SK-N-SH (cell line): ENCODE measurements around the gene GPD2. TPM values are rescaled to one million over a fixed set of nuclear protein-coding genes. Genes with fewer than 3 reads are reported as not detected.
A peak's percentile ranks its signal among the peaks of the same experiment; 100 is the strongest.

Experiments
- CTCF ChIA-PET: fragments of 300-600, 350-600 bp; formaldehyde crosslinking; extraction: SDS; loops from one replicate; lab custom pipeline; 2021; lab: Yijun Ruan, JAX
- POLR2A ChIA-PET: fragments of 350-600 bp; sonication (Branson Sonifier 250); formaldehyde crosslinking; extraction: SDS; loops from one replicate; lab custom pipeline; 2020; ENCODE audit warnings: antibody characterized with exemption, inconsistent platforms; lab: Yijun Ruan, JAX
- DNase-seq: peaks from one replicate; pipeline ENCODE4 v3.0.0; 2012
- H2AFZ ChIP-seq: fragments of 200-600 bp; sonication (generic); 2 replicates; pipeline ENCODE4 v1.8.1; 2016; ENCODE audit warnings: antibody characterized with exemption, mild to moderate bottlenecking, low read depth
- H3F3A ChIP-seq: fragments of 200-600 bp; sonication (generic); replicated peaks from 2 replicates; pipeline ENCODE3; 2016; ENCODE audit warnings: antibody characterized with exemption, mild to moderate bottlenecking; ENCODE audit not compliant: insufficient read depth
- H3K27ac ChIP-seq, 2 experiments: fragments of 200-500 bp in 1 of 2; fragments of 200-600 bp in 1 of 2; sonication (Bioruptor generic) in 1 of 2; sonication (generic), shearing (Covaris generic) in 1 of 2; 2 replicates each; pipeline versions ENCODE4 v1.5.1 to v1.6.1; 2014 to 2016; ENCODE audit warnings: low read depth in 2 of 2, inconsistent platforms in 1 of 2, low read length in 1 of 2, mild to moderate bottlenecking in 1 of 2, mixed read lengths in 1 of 2
- H3K27me3 ChIP-seq: fragments of 200-600 bp; sonication (generic), shearing (Covaris generic); 2 replicates; pipeline ENCODE4 v1.6.1; 2016; ENCODE audit warnings: mixed run types; ENCODE audit not compliant: insufficient read depth
- H3K36me3 ChIP-seq, 2 experiments: fragments of 200-500 bp in 1 of 2; fragments of 200-600 bp in 1 of 2; sonication (Bioruptor generic) in 1 of 2; sonication (generic) in 1 of 2; replicated peaks in 1 of 2; 2 replicates each; pipeline versions ENCODE3 to v1.5.1; 2014 to 2016; ENCODE audit warnings: low read length in 1 of 2, mild to moderate bottlenecking in 1 of 2; ENCODE audit not compliant: insufficient read depth in 2 of 2, control insufficient read depth in 1 of 2
- H3K4me1 ChIP-seq, 2 experiments: fragments of 200-500 bp in 1 of 2; fragments of 200-600 bp in 1 of 2; sonication (Bioruptor generic) in 1 of 2; sonication (generic), shearing (Covaris generic) in 1 of 2; 2 replicates each; pipeline versions ENCODE4 v1.5.1 to v1.6.1; 2014 to 2016; ENCODE audit warnings: low read depth in 1 of 2, low read length in 1 of 2, mixed run types in 1 of 2; ENCODE audit not compliant: insufficient read depth in 2 of 2, control insufficient read depth in 1 of 2
- H3K4me2 ChIP-seq: fragments of 200-600 bp; sonication (generic), shearing (Covaris generic); 2 replicates; pipeline ENCODE4 v1.6.1; 2017; ENCODE audit warnings: mixed run types
- H3K4me3 ChIP-seq, 2 experiments: fragments of 200-500 bp in 1 of 2; fragments of 200-600 bp in 1 of 2; sonication (Bioruptor generic) in 1 of 2; sonication (generic), shearing (Covaris generic) in 1 of 2; 2 replicates each; pipeline versions ENCODE4 v1.5.1 to v1.8.1; 2014 to 2016; ENCODE audit warnings: low read depth in 2 of 2, inconsistent platforms in 1 of 2, low read length in 1 of 2, mild to moderate bottlenecking in 1 of 2, mixed read lengths in 1 of 2, moderate library complexity in 1 of 2
- H3K79me2 ChIP-seq: fragments of 200-600 bp; sonication (generic); 2 replicates; pipeline ENCODE4 v1.8.1; 2017; ENCODE audit warnings: mild to moderate bottlenecking; ENCODE audit not compliant: insufficient read depth
- H3K9ac ChIP-seq: fragments of 200-600 bp; sonication (generic); 2 replicates; pipeline ENCODE4 v1.6.1; 2017; ENCODE audit warnings: mixed run types
- H3K9me2 ChIP-seq: fragments of 200-600 bp; sonication (generic); 2 replicates; pipeline ENCODE4 v1.6.1; 2017; ENCODE audit warnings: mixed run types
- H3K9me3 ChIP-seq: fragments of 200-600 bp; sonication (generic); 2 replicates; pipeline ENCODE4 v1.6.1; 2017; ENCODE audit warnings: mixed run types, mild to moderate bottlenecking, moderate library complexity
- H4K20me1 ChIP-seq: fragments of 200-600 bp; sonication (generic); 2 replicates; pipeline ENCODE4 v1.6.1; 2017; ENCODE audit warnings: mild to moderate bottlenecking, mixed run types; ENCODE audit not compliant: insufficient read depth
- CHD2 ChIP-seq: fragments of 150-350 bp; IDR thresholded peaks from 2 replicates; pipeline ENCODE4 v1.6.1; 2018; ENCODE audit warnings: low read length; ENCODE audit not compliant: partially characterized antibody
- ELF1 ChIP-seq: IDR thresholded peaks from 2 replicates; pipeline ENCODE4 v1.4.0; 2012
- EP300 ChIP-seq, 2 experiments: IDR thresholded peaks; 2 replicates each; pipeline versions ENCODE4 v1.4.0 to v1.6.1; 2012; ENCODE audit warnings: borderline replicate concordance in 1 of 2, low read depth in 1 of 2, low read length in 1 of 2
- EZH2phosphoT487 ChIP-seq: fragments of 200-600 bp; sonication (generic); IDR thresholded peaks from 2 replicates; pipeline ENCODE4 v1.6.1; 2017; ENCODE audit warnings: low read depth, mixed run types, mild to moderate bottlenecking, antibody characterized with exemption, moderate library complexity, borderline replicate concordance
- FOSL2 ChIP-seq: IDR thresholded peaks from 2 replicates; pipeline ENCODE4 v1.4.0; 2012; ENCODE audit warnings: low read depth, mild to moderate bottlenecking, moderate library complexity, borderline replicate concordance
- FOXJ3 ChIP-seq: sonication (generic); formaldehyde crosslinking; IDR thresholded peaks from 2 replicates; pipeline ENCODE4 v1.5.1; 2020; ENCODE audit warnings: mild to moderate bottlenecking, missing genetic modification reagents
- GABPA ChIP-seq: IDR thresholded peaks from 2 replicates; pipeline ENCODE4 v1.4.0; 2012; ENCODE audit warnings: low read depth, mild to moderate bottlenecking
- GATA2 ChIP-seq: sonication (generic); formaldehyde crosslinking; IDR thresholded peaks from 2 replicates; pipeline ENCODE4 v1.5.0; 2020; ENCODE audit warnings: mild to moderate bottlenecking, missing genetic modification reagents
- MXI1 ChIP-seq: IDR thresholded peaks from 2 replicates; pipeline ENCODE4 v1.6.1; 2012; ENCODE audit warnings: mild to moderate bottlenecking, low read depth, low read length, improper control_type of control experiment
- NFIC ChIP-seq: IDR thresholded peaks from 2 replicates; pipeline ENCODE4 v1.4.0; 2012; ENCODE audit warnings: borderline replicate concordance
- RCOR1 ChIP-seq: fragments of 150-350 bp; IDR thresholded peaks from 2 replicates; pipeline ENCODE4 v1.6.1; 2017; ENCODE audit warnings: antibody characterized with exemption, low read length
- RFX5 ChIP-seq: IDR thresholded peaks from 2 replicates; pipeline ENCODE4 v1.6.1; 2012; ENCODE audit warnings: mild to moderate bottlenecking, improper control_type of control experiment, low read length
- RXRA ChIP-seq: IDR thresholded peaks from 2 replicates; pipeline ENCODE4 v1.4.0; 2012; ENCODE audit warnings: low read depth, mild to moderate bottlenecking, borderline replicate concordance
- SMC3 ChIP-seq: IDR thresholded peaks from 2 replicates; pipeline ENCODE4 v1.6.1; 2012; ENCODE audit warnings: low read depth, low read length, improper control_type of control experiment
- TAF1 ChIP-seq: IDR thresholded peaks from 2 replicates; pipeline ENCODE4 v1.6.1; 2012; ENCODE audit warnings: low read depth, mild to moderate bottlenecking, low read length, moderate library complexity, borderline replicate concordance
- TCF12 ChIP-seq: IDR thresholded peaks from 2 replicates; pipeline ENCODE4 v1.4.0; 2012
- YY1 ChIP-seq: IDR thresholded peaks from 2 replicates; pipeline ENCODE4 v1.4.0; 2012; ENCODE audit warnings: low read depth, mild to moderate bottlenecking
- WGBS: methylation state at CpG from one replicate; pipeline ENCODE4 v1.1.6; 2017; ENCODE audit warnings: low lambda C conversion rate; 5-methylcytosine and 5-hydroxymethylcytosine counted together
- polyA plus RNA-seq, 3 experiments: library from polyadenylated mRNA; depleted of rRNA; stranded (reverse); fragments of >200 nt; gene quantifications; 2 replicates each; pipeline ENCODE4 v1.2.3, GENCODE V29; 2012
- TF ChIP-seq, protein P1 (sequence below): IDR thresholded peaks from 2 replicates; pipeline ENCODE4 v1.4.0; 2012; ENCODE audit warnings: low read depth, borderline replicate concordance
- TF ChIP-seq, protein P2 (sequence below): IDR thresholded peaks from 2 replicates; pipeline ENCODE4 v1.4.0; 2012; ENCODE audit warnings: low read depth
- TF ChIP-seq, protein P3 (sequence below): fragments of 200-600 bp; sonication (generic); IDR thresholded peaks from 2 replicates; pipeline ENCODE4 v1.6.1; 2017; ENCODE audit warnings: antibody characterized with exemption, mild to moderate bottlenecking, moderate library complexity
- TF ChIP-seq, protein P4 (sequence below): fragments of 150-350 bp; IDR thresholded peaks from 2 replicates; pipeline ENCODE4 v1.6.1; 2017; ENCODE audit warnings: antibody characterized with exemption, low read length, low read depth, borderline replicate concordance
- TF ChIP-seq, protein P5 (sequence below): fragments of 150-350 bp; IDR thresholded peaks from 2 replicates; pipeline ENCODE4 v1.6.1; 2016; ENCODE audit warnings: mild to moderate bottlenecking, low read depth, low read length
- TF ChIP-seq, protein P6 (sequence below): IDR thresholded peaks from 2 replicates; pipeline ENCODE4 v1.4.0; 2012; ENCODE audit warnings: low read depth, borderline replicate concordance

The GPD2 gene
- polyA plus RNA-seq, 1 of the 3 experiments (the other 2 are of a cell fraction), result 4.8 TPM

DNA sequence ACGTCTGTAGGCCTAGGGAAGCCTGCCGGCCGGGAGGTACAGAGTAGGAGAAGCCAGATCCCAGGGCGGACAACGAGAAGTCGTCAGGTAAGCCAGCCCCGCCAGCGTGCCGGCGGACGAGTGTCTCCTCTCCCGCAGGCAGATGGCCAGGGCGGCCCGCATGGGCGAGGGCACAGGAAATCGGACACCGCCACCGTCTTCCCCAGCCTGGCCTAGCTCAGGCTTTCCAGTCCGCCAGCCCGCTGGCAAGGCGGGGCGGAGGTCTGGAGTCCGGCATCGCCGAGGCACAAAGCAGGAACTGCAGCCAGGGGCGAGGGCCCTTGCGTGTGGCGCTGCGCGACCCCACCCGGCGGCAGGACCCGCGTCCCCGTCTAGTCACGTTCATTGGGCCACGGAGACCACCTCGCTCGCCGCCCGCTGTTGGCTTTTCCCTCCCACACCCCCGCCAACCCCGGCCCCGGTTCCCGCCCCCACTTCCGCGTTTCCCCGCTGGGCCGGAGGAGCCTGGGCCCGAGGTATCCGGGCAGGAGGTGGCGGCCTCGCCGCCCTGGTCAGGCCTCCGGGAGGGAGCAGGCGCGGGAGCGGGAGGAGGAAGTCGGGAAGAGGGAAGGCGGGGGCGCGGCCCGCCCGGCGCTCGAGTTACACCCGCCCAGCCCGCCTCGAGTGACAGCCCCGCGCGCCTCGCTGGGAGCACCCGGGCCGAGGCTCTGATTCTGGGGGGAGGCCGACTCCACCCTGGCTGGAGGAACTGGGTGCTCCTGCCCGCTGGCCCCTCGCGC lies at the start of gene GPD2 (continued):
- no peak for TF ChIP-seq FOSL2
- TF ChIP-seq RXRA, result no peak
- TF ChIP-seq EZH2phosphoT487, result no peak
- TF ChIP-seq, protein P1, sequence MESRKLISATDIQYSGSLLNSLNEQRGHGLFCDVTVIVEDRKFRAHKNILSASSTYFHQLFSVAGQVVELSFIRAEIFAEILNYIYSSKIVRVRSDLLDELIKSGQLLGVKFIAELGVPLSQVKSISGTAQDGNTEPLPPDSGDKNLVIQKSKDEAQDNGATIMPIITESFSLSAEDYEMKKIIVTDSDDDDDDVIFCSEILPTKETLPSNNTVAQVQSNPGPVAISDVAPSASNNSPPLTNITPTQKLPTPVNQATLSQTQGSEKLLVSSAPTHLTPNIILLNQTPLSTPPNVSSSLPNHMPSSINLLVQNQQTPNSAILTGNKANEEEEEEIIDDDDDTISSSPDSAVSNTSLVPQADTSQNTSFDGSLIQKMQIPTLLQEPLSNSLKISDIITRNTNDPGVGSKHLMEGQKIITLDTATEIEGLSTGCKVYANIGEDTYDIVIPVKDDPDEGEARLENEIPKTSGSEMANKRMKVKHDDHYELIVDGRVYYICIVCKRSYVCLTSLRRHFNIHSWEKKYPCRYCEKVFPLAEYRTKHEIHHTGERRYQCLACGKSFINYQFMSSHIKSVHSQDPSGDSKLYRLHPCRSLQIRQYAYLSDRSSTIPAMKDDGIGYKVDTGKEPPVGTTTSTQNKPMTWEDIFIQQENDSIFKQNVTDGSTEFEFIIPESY, result no peak
- TF ChIP-seq EP300 (IDR thresholded peaks at IDR 0.05; ENCODE audit: borderline replicate concordance in 1 of 2, low read depth in 1 of 2, low read length in 1 of 2), result peak in 1 of 2 experiments; percentile 33; a peak in 1 of 4 replicates
- peak; percentile 38 for TF ChIP-seq GABPA
- TF ChIP-seq FOXJ3 (CRISPR knock-in tag), result no peak
- peak; percentile 81 for TF ChIP-seq ELF1
- TF ChIP-seq CHD2, result no peak
- TF ChIP-seq, protein P2, sequence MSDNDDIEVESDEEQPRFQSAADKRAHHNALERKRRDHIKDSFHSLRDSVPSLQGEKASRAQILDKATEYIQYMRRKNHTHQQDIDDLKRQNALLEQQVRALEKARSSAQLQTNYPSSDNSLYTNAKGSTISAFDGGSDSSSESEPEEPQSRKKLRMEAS, result peak; percentile 73

DNA sequence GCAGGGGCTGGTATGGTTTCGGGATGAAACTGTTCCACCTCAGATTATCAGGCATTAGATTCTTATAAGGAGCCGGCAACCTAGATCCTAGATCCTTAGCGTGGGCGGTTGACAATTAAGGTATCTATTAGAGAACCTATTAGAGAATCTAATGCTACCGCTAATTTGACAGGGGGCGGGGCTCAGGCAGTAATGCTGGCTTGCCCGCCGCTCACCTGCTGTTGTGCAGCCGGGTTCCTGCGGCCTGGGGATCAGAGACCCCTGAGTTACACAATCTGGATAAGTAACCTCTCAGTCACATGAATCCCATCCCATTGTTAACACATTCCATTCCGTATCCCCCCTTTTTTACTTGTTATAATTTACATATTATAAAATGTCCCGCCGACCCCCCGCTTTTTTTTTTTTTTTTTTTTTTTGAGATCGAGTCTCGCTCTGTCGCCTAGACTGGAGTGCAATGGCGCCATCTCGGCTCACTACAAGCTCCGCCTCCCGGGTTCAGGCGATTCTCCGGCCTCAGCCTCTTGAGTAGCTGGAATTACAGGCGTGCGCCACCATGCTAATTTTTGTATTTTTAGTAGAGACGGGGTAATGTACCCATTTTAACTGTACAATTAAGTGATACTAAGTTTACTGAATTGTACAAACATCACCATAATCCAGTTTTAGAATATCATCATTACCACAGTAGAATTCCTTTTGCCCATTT lies 42.0 kb upstream of the GPD2 start:
- peak overlapping the region in 1 of 2 experiments; percentile 43; a peak in 2 of 4 replicates for H3K4me3 ChIP-seq
- no peaks in the 10 kb centered on the region for H3F3A ChIP-seq
- POLR2A ChIA-PET, result no interaction called here
- no peak overlapping the region for H2AFZ ChIP-seq
- no peaks in the 10 kb centered on the region for H3K9me3 ChIP-seq
- TF ChIP-seq RFX5 (no peak), GATA2 (CRISPR knock-in tag) (no peak), CHD2 (no peak), SMC3 (no peak), EZH2phosphoT487 (no peak), TAF1 (no peak), YY1 (no peak), MXI1 (no peak), RCOR1 (no peak), NFIC (no peak), EP300 (IDR thresholded peaks at IDR 0.05; ENCODE audit: borderline replicate concordance in 1 of 2, low read depth in 1 of 2, low read length in 1 of 2) (no peak), TCF12 (no peak)
- TF ChIP-seq, protein P3, sequence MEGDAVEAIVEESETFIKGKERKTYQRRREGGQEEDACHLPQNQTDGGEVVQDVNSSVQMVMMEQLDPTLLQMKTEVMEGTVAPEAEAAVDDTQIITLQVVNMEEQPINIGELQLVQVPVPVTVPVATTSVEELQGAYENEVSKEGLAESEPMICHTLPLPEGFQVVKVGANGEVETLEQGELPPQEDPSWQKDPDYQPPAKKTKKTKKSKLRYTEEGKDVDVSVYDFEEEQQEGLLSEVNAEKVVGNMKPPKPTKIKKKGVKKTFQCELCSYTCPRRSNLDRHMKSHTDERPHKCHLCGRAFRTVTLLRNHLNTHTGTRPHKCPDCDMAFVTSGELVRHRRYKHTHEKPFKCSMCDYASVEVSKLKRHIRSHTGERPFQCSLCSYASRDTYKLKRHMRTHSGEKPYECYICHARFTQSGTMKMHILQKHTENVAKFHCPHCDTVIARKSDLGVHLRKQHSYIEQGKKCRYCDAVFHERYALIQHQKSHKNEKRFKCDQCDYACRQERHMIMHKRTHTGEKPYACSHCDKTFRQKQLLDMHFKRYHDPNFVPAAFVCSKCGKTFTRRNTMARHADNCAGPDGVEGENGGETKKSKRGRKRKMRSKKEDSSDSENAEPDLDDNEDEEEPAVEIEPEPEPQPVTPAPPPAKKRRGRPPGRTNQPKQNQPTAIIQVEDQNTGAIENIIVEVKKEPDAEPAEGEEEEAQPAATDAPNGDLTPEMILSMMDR, result no peak
- TF ChIP-seq, protein P4, sequence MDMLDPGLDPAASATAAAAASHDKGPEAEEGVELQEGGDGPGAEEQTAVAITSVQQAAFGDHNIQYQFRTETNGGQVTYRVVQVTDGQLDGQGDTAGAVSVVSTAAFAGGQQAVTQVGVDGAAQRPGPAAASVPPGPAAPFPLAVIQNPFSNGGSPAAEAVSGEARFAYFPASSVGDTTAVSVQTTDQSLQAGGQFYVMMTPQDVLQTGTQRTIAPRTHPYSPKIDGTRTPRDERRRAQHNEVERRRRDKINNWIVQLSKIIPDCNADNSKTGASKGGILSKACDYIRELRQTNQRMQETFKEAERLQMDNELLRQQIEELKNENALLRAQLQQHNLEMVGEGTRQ, result no peak
- TF ChIP-seq, protein P5, sequence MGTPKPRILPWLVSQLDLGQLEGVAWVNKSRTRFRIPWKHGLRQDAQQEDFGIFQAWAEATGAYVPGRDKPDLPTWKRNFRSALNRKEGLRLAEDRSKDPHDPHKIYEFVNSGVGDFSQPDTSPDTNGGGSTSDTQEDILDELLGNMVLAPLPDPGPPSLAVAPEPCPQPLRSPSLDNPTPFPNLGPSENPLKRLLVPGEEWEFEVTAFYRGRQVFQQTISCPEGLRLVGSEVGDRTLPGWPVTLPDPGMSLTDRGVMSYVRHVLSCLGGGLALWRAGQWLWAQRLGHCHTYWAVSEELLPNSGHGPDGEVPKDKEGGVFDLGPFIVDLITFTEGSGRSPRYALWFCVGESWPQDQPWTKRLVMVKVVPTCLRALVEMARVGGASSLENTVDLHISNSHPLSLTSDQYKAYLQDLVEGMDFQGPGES, result no peak
- TF ChIP-seq, protein P6, sequence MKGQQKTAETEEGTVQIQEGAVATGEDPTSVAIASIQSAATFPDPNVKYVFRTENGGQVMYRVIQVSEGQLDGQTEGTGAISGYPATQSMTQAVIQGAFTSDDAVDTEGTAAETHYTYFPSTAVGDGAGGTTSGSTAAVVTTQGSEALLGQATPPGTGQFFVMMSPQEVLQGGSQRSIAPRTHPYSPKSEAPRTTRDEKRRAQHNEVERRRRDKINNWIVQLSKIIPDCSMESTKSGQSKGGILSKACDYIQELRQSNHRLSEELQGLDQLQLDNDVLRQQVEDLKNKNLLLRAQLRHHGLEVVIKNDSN, result no peak
- no peaks in the 10 kb centered on the region for H3K9me2 ChIP-seq
- 0 out of 2 replicates have a peak overlapping the region, but pooled peaks have one; percentile 28 for H3K4me2 ChIP-seq
- no peak overlapping the region for H3K9ac ChIP-seq
- no peaks in the 10 kb centered on the region; the same call in 1 of the 2 replicates for H3K27me3 ChIP-seq
- H4K20me1 ChIP-seq, result no peaks in the 10 kb centered on the region
- H3K4me1 ChIP-seq, result no peaks in the 10 kb centered on the region; a peak in 1 of 4 replicates
- CTCF ChIA-PET, result no interaction called here
- DNase-seq, result peak; percentile 19
- H3K36me3 ChIP-seq, result no peaks in the 10 kb centered on the region
- no peak overlapping the region for H3K27ac ChIP-seq
- no peaks in the 10 kb centered on the region for H3K79me2 ChIP-seq
- WGBS, result 47% methylated on average over 26 of the region's 26 CpGs
